GM21367 (cell line): ENCODE data around the gene PCDHA1.
"Not testable (repeated sequence)": the region's sequence is repeated elsewhere in the genome, so short reads cannot be mapped to it uniquely, and the experiment has no call there.

ENCODE experiments used
- ATAC-seq: cut with Tn5 transposase; IDR thresholded peaks from one replicate; pipeline ENCODE4 v1.9.1; 2021; ENCODE audit not compliant: unreplicated experiment

Gene PCDHA1

GRCh38 chr5:140849831-140850634, 64.1 kb downstream of the PCDHA1 start:
- not testable (repeated sequence) for ATAC-seq

GRCh38 chr5:140855772-140856674, 70.1 kb downstream of the PCDHA1 start, which contains the start of gene PCDHA10:
Gene PCDHA10, plus strand, starts transcription at chr5:140855897. Its CDS starts 152 bp downstream, at chr5:140856049.
- ATAC-seq: no peak

- ATAC-seq: no peak
Measured at GRCh38 chr5:140857177-140857986, 71.4 kb downstream of the PCDHA1 start.

- no peak for ATAC-seq
Measured at GRCh38 chr5:140857987-140858240, 72.0 kb downstream of the PCDHA1 start.

GRCh38 chr5:140862441-140863295, 76.7 kb downstream of the PCDHA1 start:
- ATAC-seq: no peak

GRCh38 chr5:140868721-140869554, 83.0 kb downstream of the PCDHA1 start, which contains the start of gene PCDHA11:
Gene PCDHA11, plus strand, starts transcription at chr5:140868957. Its CDS starts 147 bp downstream, at chr5:140869104.
- no peak for ATAC-seq

GRCh38 chr5:140869555-140869886, 83.6 kb downstream of the PCDHA1 start:
- ATAC-seq: no peak

- no peak for ATAC-seq
Measured at GRCh38 chr5:140870221-140871201, 84.6 kb downstream of the PCDHA1 start.

- ATAC-seq: no peak
Measured at GRCh38 chr5:140875085-140876065, 89.4 kb downstream of the PCDHA1 start, which contains the start of gene PCDHA12. Gene PCDHA12, plus strand, starts transcription at chr5:140875308. Its CDS starts 165 bp downstream, at chr5:140875473.

- not testable (repeated sequence) for ATAC-seq
Measured at GRCh38 chr5:140876541-140877261, 90.8 kb downstream of the PCDHA1 start.

GRCh38 chr5:140877262-140877581, 91.3 kb downstream of the PCDHA1 start:
- ATAC-seq: no peak

- ATAC-seq: no peak
Measured at GRCh38 chr5:140881889-140882590, 96.1 kb downstream of the PCDHA1 start, which contains the start of gene PCDHA13. Gene PCDHA13, plus strand, starts transcription at chr5:140882124. Its CDS starts 145 bp downstream, at chr5:140882269.

- no peak for ATAC-seq
Measured at GRCh38 chr5:140882591-140882899, 96.6 kb downstream of the PCDHA1 start.

GRCh38 chr5:140883373-140883772, 97.4 kb downstream of the PCDHA1 start:
- ATAC-seq: no peak

GRCh38 chr5:140883927-140884697, 98.2 kb downstream of the PCDHA1 start:
- ATAC-seq: no peak
